ENCODE results near the gene ACOT13. TPM values are rescaled to one million over a fixed set of nuclear protein-coding genes. Genes with fewer than 3 reads are reported as not detected.
"Not testable (repeated sequence)": the region's sequence is repeated elsewhere in the genome, so short reads cannot be mapped to it uniquely, and the experiment has no call there.

Gene ACOT13
- total RNA-seq, 2 experiments from 2014 or later: 1.5 TPM

- Mint-ChIP-seq H3K27me3 (no peaks in the 10 kb centered on the region), H3K4me3 (no peak overlapping the region), H3K36me3 (ENCODE audit: low read depth) (peaks cover 86% of the 10 kb centered on the region), H3K27ac (peak overlapping the region; percentile 37), H3K4me1 (ENCODE audit: low read depth) (peaks cover 70% of the 10 kb centered on the region), H3K9me3 (no peaks in the 10 kb centered on the region)
- Histone ChIP-seq H3K27ac (ENCODE audit: low read depth in 1 of 2, low read length in 2 of 2) (no peak overlapping the region), H3K27me3 (ENCODE audit: control insufficient read depth in 1 of 2, insufficient read depth in 2 of 2, low read length in 2 of 2) (no peaks in the 10 kb centered on the region), H3K9me3 (ENCODE audit: control insufficient read depth in 1 of 2, insufficient read depth in 1 of 2, low read length in 2 of 2) (no peaks in the 10 kb centered on the region), H3K36me3 (ENCODE audit: insufficient read depth, low read length) (peaks cover 61% of the 10 kb centered on the region), H3K4me3 (ENCODE audit: low read length) (no peak overlapping the region), H3K4me1 (ENCODE audit: insufficient read depth, low read length) (peaks cover 6% of the 10 kb centered on the region)
- ATAC-seq (ENCODE audit: poor library complexity): no peak
- intact Hi-C loops (cut with DNase I, micrococcal nuclease): no loop called here
- no peak for TF ChIP-seq CTCF (IDR thresholded peaks at IDR 0.05)
- POLR2A ChIA-PET: no interaction called here
- CTCF ChIA-PET: no interaction called here
- no peak for DNase-seq
Observed at GRCh38 chr6:24659561-24659960, 7.3 kb upstream of the ACOT13 start.

GRCh38 chr6:24660105-24660504, 6.8 kb upstream of the ACOT13 start:
- Histone ChIP-seq H3K36me3 (ENCODE audit: insufficient read depth, low read length) (peaks cover 61% of the 10 kb centered on the region), H3K27me3 (ENCODE audit: control insufficient read depth in 1 of 2, insufficient read depth in 2 of 2, low read length in 2 of 2) (no peaks in the 10 kb centered on the region), H3K4me3 (ENCODE audit: low read length) (no peak overlapping the region), H3K4me1 (ENCODE audit: insufficient read depth, low read length) (peaks cover 11% of the 10 kb centered on the region), H3K27ac (ENCODE audit: low read depth in 1 of 2, low read length in 2 of 2) (no peak overlapping the region), H3K9me3 (ENCODE audit: control insufficient read depth in 1 of 2, insufficient read depth in 1 of 2, low read length in 2 of 2) (no peaks in the 10 kb centered on the region)
- Mint-ChIP-seq H3K4me3 (no peak overlapping the region), H3K36me3 (ENCODE audit: low read depth) (peaks cover 89% of the 10 kb centered on the region), H3K9me3 (no peaks in the 10 kb centered on the region), H3K27ac (peak overlapping the region; percentile 37), H3K4me1 (ENCODE audit: low read depth) (peaks cover 74% of the 10 kb centered on the region), H3K27me3 (no peaks in the 10 kb centered on the region)
- intact Hi-C loops (cut with DNase I, micrococcal nuclease): loop anchor here in 1 of 2 experiments (5.0 kb wide), 1 partner anchor 163 kb away; no protein-coding TSS in a partner anchor
- DNase-seq: no peak
- TF ChIP-seq CTCF (IDR thresholded peaks at IDR 0.05): no peak
- CTCF ChIA-PET: no interaction called here
- POLR2A ChIA-PET: no interaction called here
- ATAC-seq (ENCODE audit: poor library complexity): no peak

GRCh38 chr6:24661759-24662158, 5.1 kb upstream of the ACOT13 start:
- H3K4me3 ChIP-seq (ENCODE audit: low read length); H3K9me3 Mint-ChIP-seq; POLR2A ChIA-PET; H3K27ac Mint-ChIP-seq; H3K27ac ChIP-seq (ENCODE audit: low read depth in 1 of 2, low read length in 2 of 2); DNase-seq; ATAC-seq (ENCODE audit: poor library complexity); H3K9me3 ChIP-seq (ENCODE audit: control insufficient read depth in 1 of 2, insufficient read depth in 1 of 2, low read length in 2 of 2); CTCF ChIA-PET; H3K4me3 Mint-ChIP-seq; H3K27me3 ChIP-seq (ENCODE audit: control insufficient read depth in 1 of 2, insufficient read depth in 2 of 2, low read length in 2 of 2); H3K27me3 Mint-ChIP-seq: not testable (repeated sequence)
- H3K36me3 Mint-ChIP-seq (ENCODE audit: low read depth): peaks cover 87% of the 10 kb centered on the region
- intact Hi-C loops (cut with DNase I, micrococcal nuclease): loop anchor here in 1 of 2 experiments (5.0 kb wide), 1 partner anchor 164 kb away; no protein-coding TSS in a partner anchor
- peaks cover 74% of the 10 kb centered on the region for H3K4me1 Mint-ChIP-seq (ENCODE audit: low read depth)
- peaks cover 19% of the 10 kb centered on the region for H3K4me1 ChIP-seq (ENCODE audit: insufficient read depth, low read length)
- peaks cover 59% of the 10 kb centered on the region for H3K36me3 ChIP-seq (ENCODE audit: insufficient read depth, low read length)

- H3K36me3 Mint-ChIP-seq (ENCODE audit: low read depth): peaks cover 87% of the 10 kb centered on the region
- no peak overlapping the region for H3K27ac Mint-ChIP-seq
- ChIA-PET CTCF (no interaction called here), POLR2A (no interaction called here)
- no peak overlapping the region for H3K27ac ChIP-seq (ENCODE audit: low read depth in 1 of 2, low read length in 2 of 2)
- ATAC-seq (ENCODE audit: poor library complexity) (no peak), DNase-seq (no peak)
- H3K4me3 Mint-ChIP-seq: no peak overlapping the region
- H3K36me3 ChIP-seq (ENCODE audit: insufficient read depth, low read length): peaks cover 55% of the 10 kb centered on the region
- peaks cover 78% of the 10 kb centered on the region for H3K4me1 Mint-ChIP-seq (ENCODE audit: low read depth)
- H3K27me3 Mint-ChIP-seq: no peaks in the 10 kb centered on the region
- no peak overlapping the region for H3K4me3 ChIP-seq (ENCODE audit: low read length)
- H3K4me1 ChIP-seq (ENCODE audit: insufficient read depth, low read length): peaks cover 21% of the 10 kb centered on the region
- no peaks in the 10 kb centered on the region for H3K9me3 Mint-ChIP-seq
- no peaks in the 10 kb centered on the region for H3K27me3 ChIP-seq (ENCODE audit: control insufficient read depth in 1 of 2, insufficient read depth in 2 of 2, low read length in 2 of 2)
- intact Hi-C loops (cut with DNase I, micrococcal nuclease): loop anchor here in 1 of 2 experiments (5.0 kb wide), 1 partner anchor 165 kb away; no protein-coding TSS in a partner anchor
- TF ChIP-seq CTCF (IDR thresholded peaks at IDR 0.05): no peak
- no peaks in the 10 kb centered on the region for H3K9me3 ChIP-seq (ENCODE audit: control insufficient read depth in 1 of 2, insufficient read depth in 1 of 2, low read length in 2 of 2)
Observed at GRCh38 chr6:24662236-24662635, 4.6 kb upstream of the ACOT13 start.
